D721Med (cell line): Measurements from ENCODE around the gene FAHD2B.
"Not testable (repeated sequence)": the region's sequence is repeated elsewhere in the genome, so short reads cannot be mapped to it uniquely, and the experiment has no call there.

Source experiments
- DNase-seq: peaks from one replicate; pipeline ENCODE4 v3.0.0; 2011; ENCODE audit warnings: low spot score; ENCODE audit not compliant: insufficient read length
- FAIRE-seq: peaks from 2 replicates; lab custom pipeline; 2011; peaks lifted over from hg19 to GRCh38; lab: Jason Lieb, UNC
- CTCF ChIP-seq: IDR thresholded peaks from 2 replicates; pipeline ENCODE4 v1.5.1; 2012; ENCODE audit warnings: mild to moderate bottlenecking, control low read depth; ENCODE audit not compliant: insufficient read depth; ENCODE audit errors: missing control alignments

The FAHD2B gene

GRCh38 chr2:97083516-97083915, 11.2 kb downstream of the FAHD2B start:
- not testable (repeated sequence) for DNase-seq, FAIRE-seq

- FAIRE-seq, DNase-seq: not testable (repeated sequence)
Observed at GRCh38 chr2:97082206-97082605, 12.5 kb downstream of the FAHD2B start.

GRCh38 chr2:97080855-97081254, 13.8 kb downstream of the FAHD2B start:
- not testable (repeated sequence) for FAIRE-seq

GRCh38 chr2:97077213-97077612, 17.5 kb downstream of the FAHD2B start:
- not testable (repeated sequence) for FAIRE-seq, DNase-seq

More at GRCh38 chr2:97080855-97081254, 13.8 kb downstream of the FAHD2B start:
- not testable (repeated sequence) for DNase-seq

- DNase-seq, FAIRE-seq: not testable (repeated sequence)
Observed at GRCh38 chr2:97070915-97071314, 23.8 kb downstream of the FAHD2B start.

GRCh38 chr2:97068722-97069121, 26.0 kb downstream of the FAHD2B start:
- FAIRE-seq, DNase-seq: not testable (repeated sequence)

- TF ChIP-seq CTCF = no peak
- DNase-seq (no peak), FAIRE-seq (no peak)
Observed at GRCh38 chr2:97068074-97068473, 26.6 kb downstream of the FAHD2B start.

GRCh38 chr2:97067279-97068004, 27.2 kb downstream of the FAHD2B start:
- no peak for FAIRE-seq
- no peak for DNase-seq

GRCh38 chr2:97066030-97066429, 28.7 kb downstream of the FAHD2B start:
- not testable (repeated sequence) for FAIRE-seq, DNase-seq

More at GRCh38 chr2:97067279-97068004, 27.2 kb downstream of the FAHD2B start:
- no peak for TF ChIP-seq CTCF

GRCh38 chr2:97062020-97062419, 32.7 kb downstream of the FAHD2B start:
- not testable (repeated sequence) for FAIRE-seq, DNase-seq

GRCh38 chr2:97059782-97060181, 34.9 kb downstream of the FAHD2B start:
- not testable (repeated sequence) for FAIRE-seq, DNase-seq

GRCh38 chr2:97056150-97056549, 38.5 kb downstream of the FAHD2B start:
- not testable (repeated sequence) for DNase-seq, FAIRE-seq

- not testable (repeated sequence) for FAIRE-seq, DNase-seq
Observed at GRCh38 chr2:97050032-97050431, 44.6 kb downstream of the FAHD2B start.

- not testable (repeated sequence) for DNase-seq, FAIRE-seq
Observed at GRCh38 chr2:97048448-97048847, 46.2 kb downstream of the FAHD2B start.

- FAIRE-seq, DNase-seq: not testable (repeated sequence)
Observed at GRCh38 chr2:97046676-97047075, 48.0 kb downstream of the FAHD2B start.

- FAIRE-seq, DNase-seq: not testable (repeated sequence)
Observed at GRCh38 chr2:97045895-97046499, 48.7 kb downstream of the FAHD2B start.
